Hepatic stellate cell (primary cell): ENCODE data around the gene OXSR1.
"Not testable (repeated sequence)": the region's sequence is repeated elsewhere in the genome, so short reads cannot be mapped to it uniquely, and the experiment has no call there.

Experiments
- DNase-seq: peaks from one replicate; pipeline ENCODE4 v3.0.0; 2011; ENCODE audit warnings: low spot score

Gene OXSR1

DNA sequence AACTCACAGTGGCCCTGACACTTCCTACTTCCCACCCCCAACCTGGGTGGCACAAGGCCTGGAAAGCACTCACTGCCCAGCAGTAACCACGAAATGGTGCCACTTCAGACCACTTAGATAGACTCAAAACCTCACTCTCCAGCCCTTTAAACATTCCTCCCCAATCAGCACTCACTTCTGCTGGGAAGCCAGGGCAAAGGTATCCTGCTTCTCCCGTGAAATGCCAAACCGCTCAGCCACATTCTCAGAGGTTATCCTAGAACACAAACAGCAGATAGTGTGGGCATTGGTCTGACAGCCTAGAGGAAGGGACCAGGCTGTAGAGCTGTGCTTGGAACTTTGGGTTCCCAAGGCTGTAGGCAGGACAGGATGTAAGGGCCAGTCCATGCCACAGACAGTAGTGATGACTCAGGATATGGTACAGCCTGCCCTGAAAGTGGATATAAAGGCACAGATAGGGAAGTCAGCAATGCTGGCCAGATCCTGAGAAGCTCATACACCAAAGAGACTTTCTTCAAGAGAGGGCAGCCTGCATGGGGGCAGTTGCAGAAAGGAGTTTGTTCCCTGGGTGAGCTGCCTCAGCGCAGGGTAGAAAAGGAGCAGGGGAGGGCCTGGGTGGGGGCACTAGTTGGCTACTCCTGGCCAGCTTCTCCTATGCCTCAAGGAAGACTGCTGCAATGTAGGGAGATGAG, 37.6 kb upstream of the OXSR1 start:
- DNase-seq: no peak

DNA sequence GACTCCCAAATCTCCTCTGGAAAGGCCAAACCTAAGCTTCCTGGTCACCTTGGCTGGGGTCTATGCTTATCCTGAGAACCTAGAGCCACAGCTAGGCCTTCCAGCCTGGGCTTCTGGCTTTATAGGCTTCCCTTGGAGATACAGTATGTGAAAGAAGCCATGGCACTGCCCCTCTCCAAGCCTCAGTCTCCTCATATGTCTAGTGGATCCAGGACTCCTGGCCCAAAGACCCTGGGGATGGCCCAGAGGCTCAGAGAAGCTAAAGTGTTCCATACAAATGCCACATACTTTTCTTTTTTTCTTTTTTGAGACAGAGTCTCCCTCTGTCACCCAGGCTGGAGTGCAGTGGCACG, 37.1 kb upstream of the OXSR1 start:
- no peak for DNase-seq

DNA sequence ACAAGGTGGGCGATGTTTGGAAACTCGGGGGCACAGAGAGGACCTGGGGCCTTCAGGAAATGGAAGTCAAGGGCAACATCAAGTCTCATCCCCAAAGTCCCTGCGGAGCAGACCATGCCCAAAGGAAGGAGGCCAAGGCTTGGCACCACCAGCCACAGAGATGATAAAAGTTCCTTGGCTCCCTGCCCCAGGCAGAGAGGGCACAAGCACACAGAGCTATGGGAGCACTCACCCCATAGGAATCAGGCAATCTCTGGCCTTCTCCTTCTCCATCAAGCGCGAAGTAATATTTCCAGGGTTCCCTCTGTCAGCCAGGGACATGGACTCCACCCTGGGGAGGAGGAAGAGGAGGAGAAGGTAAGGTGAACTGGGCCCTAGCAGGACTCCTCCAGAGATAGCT, 36.3 kb upstream of the OXSR1 start:
- no peak for DNase-seq

DNA sequence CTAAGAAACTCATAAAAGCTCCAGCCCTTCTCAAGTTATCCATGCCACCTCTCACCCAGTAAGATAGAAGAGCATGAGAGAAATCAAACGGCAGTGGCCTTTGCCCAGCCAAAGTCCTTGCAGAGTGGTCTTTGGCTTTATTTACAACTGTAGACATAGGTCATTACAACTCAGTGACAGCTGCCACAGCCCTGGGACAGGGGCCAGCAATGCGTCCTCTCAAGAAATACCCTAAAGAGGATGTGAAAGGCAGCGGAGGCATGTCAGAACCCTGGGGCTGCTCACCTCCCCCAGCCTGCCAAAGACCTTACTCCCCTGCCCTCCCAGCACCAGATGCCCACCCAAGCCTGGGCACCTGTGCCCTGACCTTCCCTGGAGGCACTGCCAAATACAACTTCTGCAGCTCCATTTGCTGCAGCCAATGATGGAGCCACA, 34.7 kb upstream of the OXSR1 start:
- no peak for DNase-seq

DNA sequence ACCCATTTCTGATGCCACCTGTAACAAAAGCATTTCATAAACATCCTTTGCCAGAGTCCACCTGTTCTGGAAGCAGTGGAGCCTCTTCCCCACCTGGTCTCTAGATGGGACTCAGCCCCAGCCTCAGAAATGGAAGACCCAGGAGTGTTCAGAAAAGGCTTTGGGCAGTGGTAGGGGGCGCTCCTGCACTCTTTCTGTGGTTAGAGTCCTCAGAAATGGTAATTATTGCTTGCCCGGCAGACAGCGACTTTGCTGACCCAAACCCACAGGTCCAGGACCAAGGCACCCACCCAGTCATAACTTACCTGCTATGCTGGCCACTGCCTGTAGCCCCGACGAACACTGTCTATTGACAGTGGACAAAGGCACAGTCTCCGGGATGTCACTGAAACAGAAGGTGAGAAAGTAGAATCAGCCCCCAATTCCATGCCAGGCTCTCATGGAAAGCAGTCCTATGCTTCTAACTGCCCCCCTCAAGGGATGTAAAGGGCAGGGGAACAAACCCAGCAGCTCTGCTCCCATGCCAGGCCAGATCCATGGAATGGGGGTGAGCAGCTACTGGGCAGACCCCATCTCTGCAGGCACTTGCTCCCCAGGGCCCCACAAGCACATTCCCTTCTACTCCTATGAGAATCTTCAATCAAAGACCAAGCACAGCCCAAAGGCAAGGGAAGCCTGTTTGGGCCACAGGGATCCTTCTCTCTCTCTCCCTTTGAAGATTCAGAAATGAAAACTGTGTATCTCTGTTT, 33.5 kb upstream of the OXSR1 start:
- no peak for DNase-seq

DNA sequence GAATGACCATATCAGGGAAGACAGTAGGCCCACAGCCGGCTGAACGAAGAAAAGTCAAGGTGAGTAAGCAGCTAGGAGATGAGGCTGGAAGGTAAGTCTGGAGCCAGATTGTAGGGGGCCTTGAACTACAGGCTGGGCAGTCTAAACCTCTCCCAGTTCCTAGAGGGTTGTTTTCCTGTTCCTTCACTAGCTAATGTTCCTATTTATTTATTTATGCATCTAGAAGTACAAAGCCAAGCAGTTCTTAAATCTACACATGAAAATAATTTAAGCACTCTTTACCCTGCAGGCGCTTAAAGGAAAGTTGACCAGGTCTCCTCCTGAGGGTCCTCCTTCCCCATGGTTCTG, 32.2 kb upstream of the OXSR1 start:
- no peak for DNase-seq

DNA sequence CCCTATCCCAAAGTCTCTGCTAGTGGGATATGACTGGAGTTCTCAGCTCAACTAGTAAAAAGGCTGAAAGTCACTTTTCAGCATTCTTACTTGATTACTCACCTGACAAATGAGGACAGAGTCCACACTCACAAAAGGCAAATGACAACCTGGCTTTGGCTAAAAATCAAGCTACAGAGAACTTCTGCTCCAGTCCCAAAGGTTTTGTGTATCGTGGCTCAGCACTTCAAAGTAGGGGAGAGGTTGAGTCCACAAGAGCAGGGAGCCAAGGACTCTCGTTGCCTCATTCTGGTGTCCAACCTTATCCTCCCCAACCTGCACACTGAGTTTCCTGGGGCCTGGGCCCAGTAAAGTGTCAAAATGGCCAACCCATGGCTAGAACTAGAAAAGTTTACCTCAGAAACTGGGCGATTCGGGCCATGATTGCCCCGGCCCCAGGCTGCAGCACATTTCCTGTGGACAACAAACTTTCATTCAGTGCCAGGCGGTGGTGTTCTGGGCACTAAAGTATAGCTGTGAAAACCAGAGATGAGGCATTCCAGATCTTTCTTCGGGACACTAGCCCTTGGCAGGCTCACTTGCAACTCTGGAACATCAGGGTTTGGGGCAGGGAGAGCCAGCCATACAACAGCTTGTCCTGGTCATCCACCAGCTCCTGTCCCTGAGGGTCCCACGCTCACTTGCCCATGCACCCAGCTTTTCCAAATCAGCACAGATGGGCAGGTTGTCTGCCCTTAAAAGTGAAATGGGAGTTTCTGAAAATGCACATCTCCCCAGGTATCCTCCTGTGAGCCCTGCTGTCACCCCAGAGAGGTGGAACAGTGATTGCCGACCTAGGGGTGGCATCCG, 31.6 kb upstream of the OXSR1 start:
- DNase-seq: no peak

DNA sequence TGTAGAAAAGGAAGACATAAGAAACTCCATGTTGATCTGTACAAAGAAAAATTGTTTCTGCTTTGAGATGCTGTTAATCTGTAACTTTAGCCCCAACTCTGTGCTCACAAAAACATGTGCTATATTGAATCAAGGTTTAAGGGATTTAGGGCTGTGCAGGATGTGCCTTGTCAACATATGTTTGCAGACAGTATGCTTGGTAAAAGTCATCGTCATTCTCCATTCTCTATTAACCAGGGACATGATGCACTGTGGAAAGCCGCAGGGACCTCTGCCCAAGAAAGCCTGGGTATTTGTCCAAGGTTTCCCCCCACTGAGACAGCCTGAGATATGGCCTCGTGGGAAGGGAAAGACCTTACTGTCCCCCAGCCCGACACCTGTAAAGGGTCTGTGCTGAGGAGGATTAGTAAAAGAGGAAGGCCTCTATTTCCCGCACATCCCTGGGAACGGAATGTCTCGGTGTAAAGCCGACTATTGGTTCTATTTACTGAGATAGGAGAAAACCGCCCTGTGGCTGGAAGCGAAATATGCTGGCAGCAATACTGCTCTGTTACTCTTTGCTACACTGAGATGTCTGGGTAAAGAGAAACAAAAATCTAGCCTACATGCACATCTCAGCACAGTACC, 30.7 kb upstream of the OXSR1 start:
- DNase-seq: not testable (repeated sequence)

DNA sequence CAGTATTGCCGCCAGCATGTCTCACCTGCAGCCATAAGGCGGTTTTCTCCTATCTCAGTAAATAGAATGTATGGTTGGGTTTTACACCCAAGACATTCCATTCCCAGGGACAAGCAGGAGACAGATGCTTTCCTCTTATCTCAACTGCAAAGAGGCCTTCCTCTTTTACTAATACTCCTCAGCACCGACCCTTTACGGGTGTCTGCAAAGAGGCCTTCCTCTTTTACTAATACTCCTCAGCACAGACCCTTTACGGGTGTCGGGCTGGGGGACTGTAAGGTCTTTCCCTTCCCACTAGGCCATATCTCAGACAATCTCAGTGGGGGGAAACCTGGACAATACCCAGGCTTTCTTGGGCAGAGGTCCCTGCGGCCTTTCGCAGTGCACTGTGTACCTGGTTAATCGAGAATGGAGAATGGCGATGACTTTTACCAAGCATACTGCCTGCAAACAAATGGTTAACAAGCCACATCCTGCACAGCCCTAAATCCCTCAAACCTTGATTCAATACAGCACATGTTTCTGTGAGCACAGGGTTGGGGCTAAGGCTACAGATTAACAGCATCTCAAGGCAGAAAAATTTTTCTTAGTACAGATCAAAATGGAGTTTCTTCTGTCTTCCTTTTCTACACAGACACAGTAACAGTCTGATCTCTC, 29.6 kb upstream of the OXSR1 start:
- DNase-seq: not testable (repeated sequence)

DNA sequence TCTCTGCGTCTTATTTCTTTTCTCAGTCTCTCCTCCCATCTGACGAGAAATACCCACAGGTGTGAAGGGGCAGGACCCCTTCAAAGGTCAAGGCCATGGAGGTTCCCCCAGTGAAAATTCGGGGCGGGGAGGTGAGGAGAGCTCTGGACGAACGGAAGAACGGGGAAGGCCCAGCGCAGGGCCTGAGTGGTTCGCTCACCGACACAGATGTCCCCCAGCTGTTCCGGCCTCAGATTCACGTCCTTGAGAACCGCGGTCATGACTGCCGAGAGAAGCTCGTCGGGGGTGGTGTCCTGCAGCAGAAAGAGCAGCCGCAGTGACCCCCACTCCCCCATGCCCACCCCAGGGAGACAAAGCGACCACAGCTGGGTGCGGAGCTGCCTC, 29.0 kb upstream of the OXSR1 start:
- DNase-seq: peak; percentile 54

DNA sequence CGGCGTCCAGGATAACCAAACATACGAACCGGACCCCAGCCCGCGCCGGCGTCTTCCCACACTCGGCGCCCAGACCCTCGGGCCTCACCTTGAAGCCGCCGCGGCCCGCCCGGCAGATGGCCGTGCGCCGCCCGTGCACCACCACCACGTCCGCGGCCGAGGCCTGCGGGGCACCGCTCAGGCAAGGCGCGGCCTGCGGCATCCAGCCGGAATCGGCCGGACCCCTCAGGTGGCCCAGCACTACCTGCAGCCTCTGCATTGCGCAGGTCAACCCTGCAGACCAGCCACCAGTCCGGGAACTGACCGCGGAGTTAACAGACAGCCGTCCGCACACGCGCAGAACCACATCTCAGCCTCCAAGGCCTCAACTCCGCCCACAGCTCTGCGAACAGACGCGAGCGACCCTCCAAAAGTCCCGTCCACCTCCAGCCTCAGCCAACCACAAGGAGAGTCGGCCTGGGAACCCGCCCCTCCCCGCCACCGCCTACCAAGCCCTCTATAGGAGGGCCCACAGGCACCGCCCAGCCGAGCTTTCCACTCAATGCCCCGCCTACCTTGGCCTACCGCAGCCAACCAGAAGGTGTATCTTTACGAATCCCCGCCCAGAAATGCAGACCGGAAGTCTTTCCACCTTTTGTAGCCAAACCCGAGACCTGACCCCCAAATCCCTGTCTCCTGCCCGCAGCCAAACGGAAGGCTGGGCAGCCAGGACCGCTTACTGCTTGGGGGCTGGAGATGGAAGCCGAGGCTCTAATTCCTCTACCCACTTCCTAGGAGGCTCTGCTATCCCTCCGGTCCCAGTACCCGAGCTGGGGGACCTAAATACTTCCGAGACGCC, 28.3 kb upstream of the OXSR1 start, which contains the start of gene ACAA1:
ACAA1 (minus strand) TSS at position 351 of the 838 bp plus-strand sequence; CDS start at position 259, 92 bp downstream.
- DNase-seq: peak; percentile 98

DNA sequence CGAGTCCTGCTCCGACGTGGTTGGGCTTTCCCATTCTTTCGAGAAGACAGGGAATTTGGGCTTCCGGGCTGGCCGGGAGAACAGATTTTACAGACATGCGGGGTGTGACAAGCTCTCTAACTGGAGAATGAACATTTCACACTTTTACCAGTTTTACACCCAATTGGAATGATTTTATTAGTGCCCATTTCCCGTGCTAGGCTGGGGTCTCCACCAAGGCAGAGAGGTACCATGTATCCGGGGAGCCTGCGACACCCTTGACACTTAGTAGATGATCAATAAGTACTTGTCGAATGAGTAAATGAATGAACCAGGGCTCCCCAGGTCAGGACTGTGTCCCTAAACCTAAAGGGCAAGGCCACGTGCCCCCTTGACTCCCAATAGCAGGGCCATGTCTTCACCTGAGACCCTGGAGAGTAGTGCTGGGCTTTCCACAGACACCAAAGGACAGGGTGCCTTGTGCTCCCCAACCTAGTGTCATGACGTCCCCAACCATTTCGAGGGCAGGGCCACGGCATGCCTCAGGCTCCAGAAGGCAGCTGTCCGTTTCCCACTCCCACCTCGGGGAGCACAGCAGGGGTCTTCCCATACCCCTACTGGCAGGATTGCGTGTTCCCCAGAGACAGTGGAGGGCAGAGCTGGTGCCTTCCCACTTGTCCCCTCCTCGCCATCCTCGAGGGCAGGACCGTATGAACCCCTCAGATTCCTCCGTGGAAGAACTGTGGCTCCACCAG, 27.6 kb upstream of the OXSR1 start:
- DNase-seq: peak; percentile 74

DNA sequence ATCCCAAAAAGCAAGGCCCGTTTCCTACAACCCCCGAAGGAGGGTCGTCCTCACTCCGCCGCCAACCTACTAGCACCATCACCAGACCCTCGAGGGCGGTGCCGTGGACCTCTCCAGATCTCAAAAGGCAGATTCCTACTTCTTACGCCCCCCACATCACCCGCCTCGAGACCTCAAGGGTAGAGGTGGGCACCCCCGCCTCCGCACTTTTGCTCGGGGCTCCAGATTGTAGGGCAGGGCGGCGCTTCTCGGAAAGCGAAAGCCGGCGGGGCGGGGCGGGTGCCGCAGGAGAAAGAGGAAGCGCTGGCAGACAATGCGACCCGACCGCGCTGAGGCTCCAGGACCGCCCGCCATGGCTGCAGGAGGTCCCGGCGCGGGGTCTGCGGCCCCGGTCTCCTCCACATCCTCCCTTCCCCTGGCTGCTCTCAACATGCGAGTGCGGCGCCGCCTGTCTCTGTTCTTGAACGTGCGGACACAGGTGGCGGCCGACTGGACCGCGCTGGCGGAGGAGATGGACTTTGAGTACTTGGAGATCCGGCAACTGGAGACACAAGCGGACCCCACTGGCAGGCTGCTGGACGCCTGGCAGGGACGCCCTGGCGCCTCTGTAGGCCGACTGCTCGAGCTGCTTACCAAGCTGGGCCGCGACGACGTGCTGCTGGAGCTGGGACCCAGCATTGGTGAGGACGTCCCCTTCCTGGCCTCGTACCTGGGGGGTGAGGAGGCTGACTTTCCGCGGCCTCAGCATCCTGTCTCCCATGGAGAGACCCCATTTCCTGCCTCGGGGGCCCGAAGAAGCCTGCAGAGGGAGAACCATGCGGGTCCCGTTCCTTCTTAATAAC, 26.8 kb upstream of the OXSR1 start, which contains the start of gene MYD88:
MYD88 (plus strand) TSS at position 313 of the 842 bp plus-strand sequence; CDS start at position 353, 40 bp downstream.
- DNase-seq: peak; percentile 64

DNA sequence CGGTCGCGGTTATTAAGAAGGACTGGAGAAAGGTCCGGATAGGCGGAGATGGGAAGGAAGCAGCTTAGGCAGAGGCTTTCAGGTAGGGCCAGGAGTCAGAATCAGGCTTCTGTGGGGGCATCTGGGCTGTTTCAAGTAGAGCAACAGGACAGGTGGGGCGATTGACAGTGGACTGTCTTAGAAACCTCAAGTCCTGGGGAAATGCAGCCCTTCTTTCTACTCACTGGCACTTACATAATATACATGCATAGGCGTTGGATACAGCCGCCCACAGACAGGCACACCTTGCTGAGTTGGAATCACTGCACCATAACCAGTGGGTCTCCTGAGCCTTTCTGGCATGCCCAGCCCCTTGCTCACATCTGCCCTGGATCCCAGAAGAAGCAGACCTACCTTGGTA, 26.1 kb upstream of the OXSR1 start:
- DNase-seq: no peak

DNA sequence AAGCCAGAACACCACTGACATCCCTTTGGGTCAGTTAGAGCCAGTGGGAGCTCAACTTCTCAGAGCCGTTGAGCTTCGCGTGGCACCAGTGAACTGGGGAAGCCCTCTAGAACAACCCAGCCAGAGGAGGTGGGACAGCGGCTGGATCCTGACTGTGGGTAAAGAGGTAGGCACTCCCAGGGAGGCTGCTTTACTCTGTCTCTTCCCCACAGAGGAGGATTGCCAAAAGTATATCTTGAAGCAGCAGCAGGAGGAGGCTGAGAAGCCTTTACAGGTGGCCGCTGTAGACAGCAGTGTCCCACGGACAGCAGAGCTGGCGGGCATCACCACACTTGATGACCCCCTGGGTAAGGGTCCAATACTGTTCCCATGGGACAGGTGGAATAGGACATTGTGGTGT, 25.7 kb upstream of the OXSR1 start:
- no peak for DNase-seq

DNA sequence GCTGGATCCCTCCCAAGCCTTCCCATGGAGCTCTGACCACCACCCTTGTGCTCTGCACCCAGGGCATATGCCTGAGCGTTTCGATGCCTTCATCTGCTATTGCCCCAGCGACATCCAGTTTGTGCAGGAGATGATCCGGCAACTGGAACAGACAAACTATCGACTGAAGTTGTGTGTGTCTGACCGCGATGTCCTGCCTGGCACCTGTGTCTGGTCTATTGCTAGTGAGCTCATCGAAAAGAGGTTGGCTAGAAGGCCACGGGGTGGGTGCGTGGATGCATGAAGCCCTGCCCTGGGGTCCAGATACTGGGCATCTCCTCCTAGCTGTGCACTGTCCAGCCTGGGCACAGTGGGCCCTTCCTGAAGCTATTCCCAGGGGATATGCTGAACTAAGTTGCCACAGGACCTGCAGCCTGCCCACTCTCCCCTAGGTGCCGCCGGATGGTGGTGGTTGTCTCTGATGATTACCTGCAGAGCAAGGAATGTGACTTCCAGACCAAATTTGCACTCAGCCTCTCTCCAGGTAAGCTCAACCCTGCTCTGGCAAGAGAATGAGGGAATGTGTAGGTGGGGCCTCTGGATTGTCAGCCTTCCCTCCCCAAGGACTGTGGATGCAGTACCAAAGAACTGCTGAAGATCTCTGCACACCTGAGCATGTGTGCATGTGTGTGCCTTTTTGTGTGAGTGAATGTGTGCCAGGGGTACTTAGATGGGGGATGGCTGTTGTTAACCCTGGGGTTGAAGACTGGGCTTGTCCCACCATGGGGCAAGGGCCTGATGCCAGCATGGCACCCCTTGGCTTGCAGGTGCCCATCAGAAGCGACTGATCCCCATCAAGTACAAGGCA, 24.8 kb upstream of the OXSR1 start:
- no peak for DNase-seq

DNA sequence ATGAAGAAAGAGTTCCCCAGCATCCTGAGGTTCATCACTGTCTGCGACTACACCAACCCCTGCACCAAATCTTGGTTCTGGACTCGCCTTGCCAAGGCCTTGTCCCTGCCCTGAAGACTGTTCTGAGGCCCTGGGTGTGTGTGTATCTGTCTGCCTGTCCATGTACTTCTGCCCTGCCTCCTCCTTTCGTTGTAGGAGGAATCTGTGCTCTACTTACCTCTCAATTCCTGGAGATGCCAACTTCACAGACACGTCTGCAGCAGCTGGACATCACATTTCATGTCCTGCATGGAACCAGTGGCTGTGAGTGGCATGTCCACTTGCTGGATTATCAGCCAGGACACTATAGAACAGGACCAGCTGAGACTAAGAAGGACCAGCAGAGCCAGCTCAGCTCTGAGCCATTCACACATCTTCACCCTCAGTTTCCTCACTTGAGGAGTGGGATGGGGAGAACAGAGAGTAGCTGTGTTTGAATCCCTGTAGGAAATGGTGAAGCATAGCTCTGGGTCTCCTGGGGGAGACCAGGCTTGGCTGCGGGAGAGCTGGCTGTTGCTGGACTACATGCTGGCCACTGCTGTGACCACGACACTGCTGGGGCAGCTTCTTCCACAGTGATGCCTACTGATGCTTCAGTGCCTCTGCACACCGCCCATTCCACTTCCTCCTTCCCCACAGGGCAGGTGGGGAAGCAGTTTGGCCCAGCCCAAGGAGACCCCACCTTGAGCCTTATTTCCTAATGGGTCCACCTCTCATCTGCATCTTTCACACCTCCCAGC, 24.0 kb upstream of the OXSR1 start:
- DNase-seq: no peak

DNA sequence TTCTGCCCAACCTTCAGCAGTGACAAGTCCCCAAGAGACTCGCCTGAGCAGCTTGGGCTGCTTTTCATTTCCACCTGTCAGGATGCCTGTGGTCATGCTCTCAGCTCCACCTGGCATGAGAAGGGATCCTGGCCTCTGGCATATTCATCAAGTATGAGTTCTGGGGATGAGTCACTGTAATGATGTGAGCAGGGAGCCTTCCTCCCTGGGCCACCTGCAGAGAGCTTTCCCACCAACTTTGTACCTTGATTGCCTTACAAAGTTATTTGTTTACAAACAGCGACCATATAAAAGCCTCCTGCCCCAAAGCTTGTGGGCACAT, 23.4 kb upstream of the OXSR1 start:
- no peak for DNase-seq
